Measurements from ENCODE around the gene SUCNR1. TPM values are rescaled to one million over a fixed set of nuclear protein-coding genes. Genes with fewer than 3 reads are reported as not detected.
"Not testable (repeated sequence)": the region's sequence is repeated elsewhere in the genome, so short reads cannot be mapped to it uniquely, and the experiment has no call there.

The SUCNR1 gene
- total RNA-seq, 2 donors from 2014 or later: not detected

DNA sequence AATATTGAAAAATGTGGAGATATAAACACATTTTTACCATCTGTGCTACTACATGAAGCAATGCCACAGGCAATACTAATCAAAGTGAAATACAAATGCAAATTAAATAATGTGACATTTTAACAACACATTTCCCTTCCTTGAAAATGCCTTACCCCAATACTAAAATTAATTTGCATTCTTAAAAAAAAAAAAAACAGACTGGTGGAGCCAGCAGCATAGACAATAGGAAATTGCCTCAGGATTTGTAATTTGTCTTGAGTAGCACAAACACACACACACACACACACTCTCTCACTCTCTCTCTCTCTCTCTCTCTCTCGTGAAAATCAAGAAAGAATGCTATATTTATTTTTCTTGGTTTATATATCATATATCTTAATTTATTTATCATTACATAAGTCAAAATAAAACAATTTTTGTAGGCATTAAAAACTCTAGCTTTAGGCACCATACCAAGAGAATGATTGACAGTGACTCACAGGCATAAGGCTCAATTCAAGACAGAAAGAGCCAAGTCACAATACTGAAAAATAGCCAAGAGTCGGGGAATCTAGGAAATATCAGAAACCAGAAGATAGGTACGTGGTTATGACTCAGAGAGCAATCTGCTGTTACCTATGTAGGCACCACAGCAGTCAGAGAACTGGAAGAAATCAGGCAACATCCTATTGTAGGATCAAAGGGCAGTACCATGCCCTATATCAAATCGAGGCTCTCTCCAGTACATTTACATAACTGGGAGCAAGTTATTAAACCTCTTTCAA is 23.0 kb downstream of the SUCNR1 start:
- no peak for DNase-seq
- H3K4me1 Mint-ChIP-seq: peaks cover 15% of the 10 kb centered on the region
- Histone ChIP-seq H3K27me3 (ENCODE audit: control insufficient read depth, insufficient read depth, low read length, poor library complexity, severe bottlenecking) (peaks cover 91% of the 10 kb centered on the region), H3K9me3 (ENCODE audit: control insufficient read depth, low read length) (peaks cover 10% of the 10 kb centered on the region), H3K4me3 (ENCODE audit: low read length) (no peak overlapping the region), H3K9ac (ENCODE audit: extremely low read depth, low read length, poor library complexity, severe bottlenecking) (no peak overlapping the region), H3K4me1 (ENCODE audit: control insufficient read depth, insufficient read depth, low read length) (no peaks in the 10 kb centered on the region), H3K27ac (ENCODE audit: low read depth, low read length) (no peak overlapping the region), H3K36me3 (ENCODE audit: control insufficient read depth, insufficient read depth, low read length) (no peaks in the 10 kb centered on the region)
- H3K4me3 Mint-ChIP-seq: no peak overlapping the region
- H3K36me3 Mint-ChIP-seq (ENCODE audit: low read depth): peaks cover 3% of the 10 kb centered on the region
- H3K9me3 Mint-ChIP-seq: peaks cover 6% of the 10 kb centered on the region
- H3K27me3 Mint-ChIP-seq (ENCODE audit: insufficient read depth): peaks cover 76% of the 10 kb centered on the region
- WGBS, 2 experiments (ENCODE audit: insufficient coverage in 1 of 2, insufficient read length in 1 of 2): 81 to 88% methylated on average over 2 to 3 of the region's 4 CpGs
- TF ChIP-seq, protein P1, sequence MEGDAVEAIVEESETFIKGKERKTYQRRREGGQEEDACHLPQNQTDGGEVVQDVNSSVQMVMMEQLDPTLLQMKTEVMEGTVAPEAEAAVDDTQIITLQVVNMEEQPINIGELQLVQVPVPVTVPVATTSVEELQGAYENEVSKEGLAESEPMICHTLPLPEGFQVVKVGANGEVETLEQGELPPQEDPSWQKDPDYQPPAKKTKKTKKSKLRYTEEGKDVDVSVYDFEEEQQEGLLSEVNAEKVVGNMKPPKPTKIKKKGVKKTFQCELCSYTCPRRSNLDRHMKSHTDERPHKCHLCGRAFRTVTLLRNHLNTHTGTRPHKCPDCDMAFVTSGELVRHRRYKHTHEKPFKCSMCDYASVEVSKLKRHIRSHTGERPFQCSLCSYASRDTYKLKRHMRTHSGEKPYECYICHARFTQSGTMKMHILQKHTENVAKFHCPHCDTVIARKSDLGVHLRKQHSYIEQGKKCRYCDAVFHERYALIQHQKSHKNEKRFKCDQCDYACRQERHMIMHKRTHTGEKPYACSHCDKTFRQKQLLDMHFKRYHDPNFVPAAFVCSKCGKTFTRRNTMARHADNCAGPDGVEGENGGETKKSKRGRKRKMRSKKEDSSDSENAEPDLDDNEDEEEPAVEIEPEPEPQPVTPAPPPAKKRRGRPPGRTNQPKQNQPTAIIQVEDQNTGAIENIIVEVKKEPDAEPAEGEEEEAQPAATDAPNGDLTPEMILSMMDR (conservative IDR thresholded peaks at IDR 0.05): no peak
- H3K27ac Mint-ChIP-seq: no peak overlapping the region

DNA sequence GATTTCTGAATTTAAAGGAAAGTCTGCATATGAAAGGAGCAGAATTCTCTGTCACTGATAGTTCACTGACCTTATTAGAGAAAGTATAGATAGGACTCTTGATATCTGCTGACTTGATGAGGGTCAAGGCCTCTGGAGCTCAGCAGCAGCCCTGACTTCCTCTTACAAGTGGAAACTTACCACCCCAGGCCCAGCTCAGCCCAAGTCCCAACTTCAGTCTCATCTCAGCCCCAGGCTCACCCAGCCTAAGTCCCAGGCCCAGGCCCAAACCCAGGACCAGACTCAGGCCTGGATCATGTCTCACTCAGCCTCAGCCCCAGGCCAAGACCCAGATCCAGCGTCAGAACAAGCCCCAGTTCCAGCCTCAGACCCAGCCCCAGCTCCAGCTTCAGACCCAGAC is 24.7 kb downstream of the SUCNR1 start:
- not testable (repeated sequence) for H3K9ac ChIP-seq (ENCODE audit: extremely low read depth, low read length, poor library complexity, severe bottlenecking); H3K27ac ChIP-seq (ENCODE audit: low read depth, low read length); H3K9me3 Mint-ChIP-seq; H3K4me3 Mint-ChIP-seq; DNase-seq; H3K36me3 ChIP-seq (ENCODE audit: control insufficient read depth, insufficient read depth, low read length); H3K9me3 ChIP-seq (ENCODE audit: control insufficient read depth, low read length); H3K4me3 ChIP-seq (ENCODE audit: low read length); H3K27ac Mint-ChIP-seq; H3K36me3 Mint-ChIP-seq (ENCODE audit: low read depth)
- WGBS, 2 experiments (ENCODE audit: insufficient coverage in 1 of 2, insufficient read length in 1 of 2): no CpG with 5 or more reads among the region's 1 CpG
- Mint-ChIP-seq H3K27me3 (ENCODE audit: insufficient read depth) (peaks cover 77% of the 10 kb centered on the region), H3K4me1 (peaks cover 32% of the 10 kb centered on the region)
- Histone ChIP-seq H3K27me3 (ENCODE audit: control insufficient read depth, insufficient read depth, low read length, poor library complexity, severe bottlenecking) (peaks cover 89% of the 10 kb centered on the region), H3K4me1 (ENCODE audit: control insufficient read depth, insufficient read depth, low read length) (peaks cover 11% of the 10 kb centered on the region)

DNA sequence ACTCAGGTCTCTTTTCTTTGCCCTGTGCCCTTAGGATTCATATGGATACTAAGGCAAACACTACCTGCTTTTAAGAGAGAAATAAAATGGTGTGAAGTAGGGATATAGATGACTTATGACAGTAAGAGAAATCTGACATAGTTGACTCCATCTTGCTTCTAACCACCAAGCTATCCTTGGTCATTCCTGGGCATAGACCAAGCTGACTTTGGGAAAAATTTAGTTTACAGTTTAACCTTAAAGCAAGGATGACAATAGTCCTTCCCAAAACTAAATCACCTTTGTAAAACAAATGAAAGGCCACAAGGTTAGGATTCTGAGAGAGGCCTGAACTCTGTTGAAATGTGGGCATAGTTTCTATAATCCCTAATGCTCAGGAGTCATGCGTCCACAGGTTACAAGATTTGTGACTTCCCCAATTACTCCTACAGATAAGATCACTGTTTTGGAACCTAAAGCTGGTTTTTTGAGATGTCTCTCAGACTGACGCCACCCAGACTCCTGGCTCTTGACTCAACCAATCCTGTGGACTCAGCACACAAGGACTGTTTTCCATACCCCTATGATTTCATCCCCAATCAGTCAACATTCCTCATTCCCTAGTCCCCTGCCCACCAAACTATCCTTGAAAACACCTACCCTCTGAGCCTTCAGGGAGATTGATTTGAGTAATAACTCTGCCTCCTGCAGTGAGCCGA is 25.3 kb downstream of the SUCNR1 start:
- DNase-seq: not testable (repeated sequence)
- WGBS, 2 experiments (ENCODE audit: insufficient coverage in 1 of 2, insufficient read length in 1 of 2): 84 to 88% methylated on average over 2 to 3 of the region's 3 CpGs

DNA sequence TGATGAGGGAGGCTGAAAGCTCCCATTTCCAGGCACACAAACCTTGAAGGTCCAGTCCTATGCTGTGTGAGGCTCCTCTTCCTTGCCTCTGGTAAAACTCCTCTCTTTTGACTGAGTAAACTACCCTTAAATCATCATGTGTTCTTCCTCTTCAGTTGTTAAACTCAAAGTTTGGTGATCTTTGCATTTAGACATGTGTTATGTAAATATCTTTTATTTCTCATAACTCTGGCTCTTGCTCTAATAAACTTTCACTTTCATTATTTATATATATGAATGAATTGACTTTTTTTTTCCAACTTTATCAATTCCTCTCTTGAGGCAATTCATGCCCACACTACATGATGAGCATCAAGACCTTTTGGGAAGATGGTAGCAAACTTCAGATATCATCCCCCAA is 26.6 kb downstream of the SUCNR1 start:
- Mint-ChIP-seq H3K9me3 (no peaks in the 10 kb centered on the region), H3K4me1 (peaks cover 40% of the 10 kb centered on the region), H3K27ac (no peak overlapping the region), H3K4me3 (no peak overlapping the region), H3K36me3 (ENCODE audit: low read depth) (no peaks in the 10 kb centered on the region), H3K27me3 (ENCODE audit: insufficient read depth) (peaks cover 69% of the 10 kb centered on the region)
- H3K9ac ChIP-seq (ENCODE audit: extremely low read depth, low read length, poor library complexity, severe bottlenecking): no peak overlapping the region
- H3K4me1 ChIP-seq (ENCODE audit: control insufficient read depth, insufficient read depth, low read length): peaks cover 20% of the 10 kb centered on the region
- H3K27me3 ChIP-seq (ENCODE audit: control insufficient read depth, insufficient read depth, low read length, poor library complexity, severe bottlenecking): peaks cover 76% of the 10 kb centered on the region
- H3K27ac ChIP-seq (ENCODE audit: low read depth, low read length): no peak overlapping the region
- no peak overlapping the region for H3K4me3 ChIP-seq (ENCODE audit: low read length)
- no peaks in the 10 kb centered on the region for H3K9me3 ChIP-seq (ENCODE audit: control insufficient read depth, low read length)
- no peaks in the 10 kb centered on the region for H3K36me3 ChIP-seq (ENCODE audit: control insufficient read depth, insufficient read depth, low read length)
- no peak for DNase-seq
- TF ChIP-seq, protein P1 (conservative IDR thresholded peaks at IDR 0.05): no peak

More for the DNA sequence above, 25.3 kb downstream of the SUCNR1 start:
- H3K4me1 Mint-ChIP-seq: peaks cover 36% of the 10 kb centered on the region
- H3K36me3 ChIP-seq (ENCODE audit: control insufficient read depth, insufficient read depth, low read length); H3K9me3 ChIP-seq (ENCODE audit: control insufficient read depth, low read length); H3K9me3 Mint-ChIP-seq; H3K36me3 Mint-ChIP-seq (ENCODE audit: low read depth); H3K4me3 ChIP-seq (ENCODE audit: low read length); H3K4me3 Mint-ChIP-seq; H3K27ac ChIP-seq (ENCODE audit: low read depth, low read length); H3K9ac ChIP-seq (ENCODE audit: extremely low read depth, low read length, poor library complexity, severe bottlenecking); H3K27ac Mint-ChIP-seq: not testable (repeated sequence)
- H3K27me3 Mint-ChIP-seq (ENCODE audit: insufficient read depth): peaks cover 78% of the 10 kb centered on the region
- Histone ChIP-seq H3K4me1 (ENCODE audit: control insufficient read depth, insufficient read depth, low read length) (peaks cover 16% of the 10 kb centered on the region), H3K27me3 (ENCODE audit: control insufficient read depth, insufficient read depth, low read length, poor library complexity, severe bottlenecking) (peaks cover 89% of the 10 kb centered on the region)

Measured in endodermal cell (in vitro differentiated cells).